ENCODE measurements around the gene SDHB. TPM values are rescaled to one million over a fixed set of nuclear protein-coding genes. Genes with fewer than 3 reads are reported as not detected.

Gene SDHB
- total RNA-seq, 3 donors from 2014 or later: 145 to 177 (median 163) TPM

DNA sequence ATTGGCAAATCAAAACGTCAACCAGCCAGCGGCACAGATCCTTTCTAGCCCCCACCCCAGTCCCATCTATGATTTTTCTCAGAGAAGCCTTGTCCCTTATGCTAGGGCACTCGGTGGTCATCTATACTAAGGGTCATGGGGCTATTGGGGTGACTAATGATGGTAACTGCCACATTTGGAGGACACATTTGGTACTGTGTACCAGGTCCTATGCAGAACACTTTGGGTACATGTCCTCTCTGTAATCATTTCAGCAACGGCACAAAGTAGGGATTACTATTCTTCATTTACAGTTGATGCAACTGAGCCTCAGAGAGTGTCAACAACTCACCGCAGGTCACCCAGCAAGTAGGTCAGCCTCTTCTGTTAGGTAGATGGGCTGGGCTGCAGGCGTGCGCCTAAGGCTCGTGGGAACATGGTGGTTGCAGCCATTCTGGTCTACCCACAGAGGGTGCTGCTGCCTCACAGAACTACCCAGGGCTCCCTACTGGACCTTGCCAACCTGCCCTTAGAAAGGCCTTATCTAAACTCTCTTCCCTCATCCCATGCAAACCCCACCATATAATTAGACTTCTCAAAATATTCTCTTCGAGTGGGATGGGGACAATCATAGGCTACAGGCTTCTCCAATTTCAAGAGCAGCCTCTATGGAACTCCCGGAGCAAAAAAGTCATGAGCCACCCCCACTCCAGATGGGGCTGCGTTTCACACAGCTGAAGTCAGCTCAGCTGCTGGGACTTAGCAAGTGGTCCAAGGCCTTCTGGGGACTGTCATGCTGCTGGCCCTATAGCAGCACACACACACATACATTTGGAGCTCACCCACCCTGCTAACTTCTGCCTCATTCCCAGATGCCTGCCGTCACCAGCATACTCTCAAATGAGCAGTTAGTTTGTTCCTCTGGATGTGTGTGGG lies 5.8 kb upstream of the SDHB start:
- peak; percentile 99 for ATAC-seq

GRCh38 chr1:17056551-17056950 lies 2.7 kb upstream of the SDHB start:
- TF ChIP-seq, protein P1, sequence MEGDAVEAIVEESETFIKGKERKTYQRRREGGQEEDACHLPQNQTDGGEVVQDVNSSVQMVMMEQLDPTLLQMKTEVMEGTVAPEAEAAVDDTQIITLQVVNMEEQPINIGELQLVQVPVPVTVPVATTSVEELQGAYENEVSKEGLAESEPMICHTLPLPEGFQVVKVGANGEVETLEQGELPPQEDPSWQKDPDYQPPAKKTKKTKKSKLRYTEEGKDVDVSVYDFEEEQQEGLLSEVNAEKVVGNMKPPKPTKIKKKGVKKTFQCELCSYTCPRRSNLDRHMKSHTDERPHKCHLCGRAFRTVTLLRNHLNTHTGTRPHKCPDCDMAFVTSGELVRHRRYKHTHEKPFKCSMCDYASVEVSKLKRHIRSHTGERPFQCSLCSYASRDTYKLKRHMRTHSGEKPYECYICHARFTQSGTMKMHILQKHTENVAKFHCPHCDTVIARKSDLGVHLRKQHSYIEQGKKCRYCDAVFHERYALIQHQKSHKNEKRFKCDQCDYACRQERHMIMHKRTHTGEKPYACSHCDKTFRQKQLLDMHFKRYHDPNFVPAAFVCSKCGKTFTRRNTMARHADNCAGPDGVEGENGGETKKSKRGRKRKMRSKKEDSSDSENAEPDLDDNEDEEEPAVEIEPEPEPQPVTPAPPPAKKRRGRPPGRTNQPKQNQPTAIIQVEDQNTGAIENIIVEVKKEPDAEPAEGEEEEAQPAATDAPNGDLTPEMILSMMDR (IDR thresholded peaks at IDR 0.05): no peak
- no peaks in the 10 kb centered on the region for H3K36me3 ChIP-seq (ENCODE audit: low read depth)
- DNase-seq (no peak), ATAC-seq (no peak)
- no peaks in the 10 kb centered on the region for H3K9me3 ChIP-seq
- intact Hi-C loops (cut with DNase I, micrococcal nuclease): no loop called here
- H3K4me3 ChIP-seq: no peak overlapping the region
- H3K4me1 ChIP-seq (ENCODE audit: low read depth): peaks cover 19% of the 10 kb centered on the region

More for the DNA sequence above, 5.8 kb upstream of the SDHB start:
- DNase-seq: peak; percentile 78 to 80 (median 80)
- Histone ChIP-seq H3K4me3 (no peak overlapping the region), H3K4me1 (ENCODE audit: low read depth) (no peaks in the 10 kb centered on the region), H3K36me3 (ENCODE audit: low read depth) (no peaks in the 10 kb centered on the region), H3K9me3 (no peaks in the 10 kb centered on the region)
- intact Hi-C loops (cut with DNase I, micrococcal nuclease): no loop called here
- TF ChIP-seq, protein P1 (IDR thresholded peaks at IDR 0.05): peak; percentile 50

DNA sequence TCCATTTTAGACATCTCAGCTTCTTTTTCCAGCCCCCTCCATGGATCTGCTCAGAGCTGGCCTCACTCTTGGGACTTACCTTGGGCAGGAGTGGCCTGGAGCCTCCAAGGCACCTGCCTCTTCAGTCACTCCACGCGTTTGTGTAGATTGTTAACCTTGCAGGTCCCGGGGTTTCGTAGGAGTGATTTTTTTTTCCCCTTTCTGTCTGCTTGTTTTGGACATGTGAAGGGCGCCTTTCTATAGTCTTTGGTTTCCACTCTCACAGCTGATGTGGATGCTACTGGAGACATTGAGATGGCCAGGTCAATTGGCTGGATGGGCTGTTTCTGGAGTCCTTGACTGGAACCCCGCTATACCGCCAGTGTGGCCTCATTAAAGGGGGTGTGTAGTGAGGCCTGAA lies 2.0 kb upstream of the SDHB start:
- ATAC-seq (no peak), DNase-seq (no peak)
- TF ChIP-seq, protein P1 (IDR thresholded peaks at IDR 0.05): no peak
- Histone ChIP-seq H3K36me3 (ENCODE audit: low read depth) (no peaks in the 10 kb centered on the region), H3K4me3 (no peak overlapping the region), H3K4me1 (ENCODE audit: low read depth) (peaks cover 20% of the 10 kb centered on the region), H3K9me3 (no peaks in the 10 kb centered on the region)
- intact Hi-C loops (cut with DNase I, micrococcal nuclease): no loop called here

DNA sequence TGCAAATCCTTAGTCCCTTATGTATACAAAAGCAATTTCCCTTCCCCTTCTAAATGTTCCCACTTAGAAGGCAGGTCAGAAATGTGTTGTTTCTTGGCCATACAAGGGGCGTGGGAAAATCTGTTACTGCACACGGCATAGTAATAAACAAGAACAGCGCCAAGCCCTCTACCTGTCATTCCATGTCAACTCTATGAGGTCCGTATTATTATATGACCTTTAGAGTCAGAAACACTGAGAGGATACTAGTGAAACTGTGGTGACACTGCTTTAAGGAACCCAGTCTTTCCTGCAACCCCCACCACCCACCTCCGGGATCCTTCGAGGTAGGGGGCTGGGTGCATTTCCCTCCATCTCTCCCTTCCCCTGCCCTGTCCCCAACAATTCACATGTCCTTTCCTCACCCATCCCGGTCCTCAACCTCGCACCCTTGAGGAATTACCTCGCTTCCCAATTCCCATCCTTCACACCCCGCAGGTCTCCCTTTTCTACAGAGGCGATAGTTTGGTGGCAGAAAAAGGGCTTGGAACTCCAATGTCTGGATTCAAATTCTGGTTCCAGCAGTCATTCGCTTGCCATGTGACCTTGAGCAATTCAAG lies 647 bp downstream of the SDHB start:
- H3K9me3 ChIP-seq: no peaks in the 10 kb centered on the region
- H3K4me3 ChIP-seq: peak overlapping the region; percentile 63
- peak in 2 of 3 donors; percentile 24 to 43 for DNase-seq
- TF ChIP-seq, protein P1 (IDR thresholded peaks at IDR 0.05): no peak
- no peaks in the 10 kb centered on the region for H3K36me3 ChIP-seq (ENCODE audit: low read depth)
- peaks cover 20% of the 10 kb centered on the region for H3K4me1 ChIP-seq (ENCODE audit: low read depth)
- peak; percentile 32 for ATAC-seq
- intact Hi-C loops (cut with DNase I, micrococcal nuclease): no loop called here

GRCh38 chr1:17052641-17053040 lies 1.2 kb downstream of the SDHB start:
- DNase-seq (no peak), ATAC-seq (no peak)
- TF ChIP-seq, protein P1 (IDR thresholded peaks at IDR 0.05): no peak
- Histone ChIP-seq H3K9me3 (no peaks in the 10 kb centered on the region), H3K4me3 (no peak overlapping the region), H3K4me1 (ENCODE audit: low read depth) (peaks cover 20% of the 10 kb centered on the region), H3K36me3 (ENCODE audit: low read depth) (no peaks in the 10 kb centered on the region)
- intact Hi-C loops (cut with DNase I, micrococcal nuclease): no loop called here

All from mucosa of descending colon (tissue), 3 donors.